Measurements from ENCODE around the gene MRPS22.
"Not testable (repeated sequence)": the region's sequence is repeated elsewhere in the genome, so short reads cannot be mapped to it uniquely, and the experiment has no call there.

MRPS22 gene

GRCh38 chr3:139364549-139364948 lies 20.7 kb downstream of the MRPS22 start:
- no peak for DNase-seq (ENCODE audit: extremely low spot score)
- TF ChIP-seq CTCF (IDR thresholded peaks at IDR 0.05; ENCODE audit: control extremely low read depth, extremely low read depth, low read depth, missing control alignments) = no peak
- CTCF ChIA-PET = interaction anchor here (3.0 kb wide), 1 partner anchor 11 kb away, joined by 16 read pairs; no protein-coding TSS in a partner anchor
- POLR2A ChIA-PET = no interaction called here

- POLR2A ChIA-PET = no interaction called here
- CTCF ChIA-PET = interaction anchor here (1.5 kb wide), 1 partner anchor 11 kb away, joined by 6 read pairs; no protein-coding TSS in a partner anchor
- TF ChIP-seq CTCF (IDR thresholded peaks at IDR 0.05; ENCODE audit: control extremely low read depth, extremely low read depth, low read depth, missing control alignments) = no peak
Observed at GRCh38 chr3:139374099-139374498, 30.3 kb downstream of the MRPS22 start.

GRCh38 chr3:139377378-139377777 lies 33.6 kb downstream of the MRPS22 start:
- no peak for TF ChIP-seq CTCF (IDR thresholded peaks at IDR 0.05; ENCODE audit: control extremely low read depth, extremely low read depth, low read depth, missing control alignments)
- ChIA-PET CTCF (interaction anchor here (1.3 kb wide), 1 partner anchor 265 kb away, joined by 3 read pairs; no protein-coding TSS in a partner anchor), POLR2A (no interaction called here)
- DNase-seq (ENCODE audit: extremely low spot score) = no peak

More at GRCh38 chr3:139374099-139374498, 30.3 kb downstream of the MRPS22 start:
- DNase-seq (ENCODE audit: extremely low spot score) = no peak

- no peak for DNase-seq (ENCODE audit: extremely low spot score)
- TF ChIP-seq CTCF (IDR thresholded peaks at IDR 0.05; ENCODE audit: control extremely low read depth, extremely low read depth, low read depth, missing control alignments) = no peak
- ChIA-PET CTCF (interaction anchor here (0.9 to 1.7 kb wide), 5 partner anchors 10 to 25 kb away, joined by 3 to 6 read pairs (median 4); no protein-coding TSS in a partner anchor), POLR2A (no interaction called here)
Observed at GRCh38 chr3:139378587-139379241, 34.9 kb downstream of the MRPS22 start.

- DNase-seq (ENCODE audit: extremely low spot score) = no peak
- ChIA-PET CTCF (interaction anchor here (1.7 to 2.1 kb wide), 2 partner anchors 18 to 19 kb away, joined by 6 to 7 read pairs; no protein-coding TSS in a partner anchor), POLR2A (no interaction called here)
- TF ChIP-seq CTCF (IDR thresholded peaks at IDR 0.05; ENCODE audit: control extremely low read depth, extremely low read depth, low read depth, missing control alignments) = no peak
Observed at GRCh38 chr3:139380575-139380974, 36.8 kb downstream of the MRPS22 start.

- CTCF ChIA-PET = interaction anchor here (1.7 kb wide), 1 partner anchor 28 kb away, joined by 6 read pairs; no protein-coding TSS in a partner anchor
- DNase-seq (ENCODE audit: extremely low spot score); POLR2A ChIA-PET: not testable (repeated sequence)
Observed at GRCh38 chr3:139382291-139382690, 38.5 kb downstream of the MRPS22 start.

GRCh38 chr3:139388077-139388476 lies 44.3 kb downstream of the MRPS22 start:
- ChIA-PET POLR2A (no interaction called here), CTCF (no interaction called here)
- DNase-seq (ENCODE audit: extremely low spot score) = no peak
- TF ChIP-seq CTCF (IDR thresholded peaks at IDR 0.05; ENCODE audit: control extremely low read depth, extremely low read depth, low read depth, missing control alignments) = no peak

Data from GM10248 (cell line).